H1 (cell line): ENCODE results near the gene ZNF576. TPM values are rescaled to one million over a fixed set of nuclear protein-coding genes. Genes with fewer than 3 reads are reported as not detected.

Experiments
- CTCF ChIA-PET: fragments of 300-600 bp; sonication (Branson Sonifier 250); formaldehyde crosslinking; loops from one replicate; lab custom pipeline; 2021; ENCODE audit not compliant: partially characterized antibody; lab: Charles Lee
- POLR2A ChIA-PET: fragments of 300-600 bp; sonication (Branson Sonifier 250); formaldehyde crosslinking; loops from one replicate; lab custom pipeline; 2021; ENCODE audit warnings: inconsistent platforms; ENCODE audit not compliant: partially characterized antibody; lab: Charles Lee
- DNase-seq, 2 experiments: peaks; one replicate each; pipeline versions ENCODE4 v3.0.0 to v3.0.0-alpha.2; 2010 to 2022; ENCODE audit warnings: low spot score in 2 of 2, low read depth in 1 of 2, mixed read lengths in 1 of 2
- FAIRE-seq: peaks from 2 replicates; lab custom pipeline; 2011; peaks lifted over from hg19 to GRCh38; lab: Jason Lieb, UNC
- H2AFZ ChIP-seq: 2 replicates; pipeline ENCODE4 v1.8.1; 2012; ENCODE audit warnings: low read length, inconsistent platforms
- H2AK5ac ChIP-seq: 2 replicates; pipeline ENCODE4 v1.6.1; 2013; ENCODE audit warnings: low read depth, low read length
- H2BK120ac ChIP-seq: replicated peaks from 2 replicates; pipeline ENCODE3; 2013; ENCODE audit warnings: low read depth, low read length, inconsistent platforms
- H2BK12ac ChIP-seq: 2 replicates; pipeline ENCODE4 v1.6.1; 2013; ENCODE audit warnings: low read depth, low read length
- H2BK15ac ChIP-seq: 2 replicates; pipeline ENCODE4 v1.6.1; 2013; ENCODE audit warnings: low read length
- H2BK20ac ChIP-seq: 2 replicates; pipeline ENCODE4 v1.6.1; 2013; ENCODE audit warnings: low read length
- H2BK5ac ChIP-seq: 2 replicates; pipeline ENCODE4 v1.6.1; 2013; ENCODE audit warnings: low read depth, low read length
- H3K14ac ChIP-seq: 2 replicates; pipeline ENCODE4 v1.6.1; 2013; ENCODE audit warnings: inconsistent platforms; ENCODE audit not compliant: insufficient read length
- H3K18ac ChIP-seq: 2 replicates; pipeline ENCODE4 v1.6.1; 2013; ENCODE audit warnings: low read length; ENCODE audit errors: extremely low read depth
- H3K23ac ChIP-seq: 2 replicates; pipeline ENCODE4 v1.6.1; 2013; ENCODE audit warnings: inconsistent platforms; ENCODE audit not compliant: insufficient read length
- H3K23me2 ChIP-seq: 2 replicates; pipeline ENCODE4 v1.6.1; 2013; ENCODE audit warnings: low read depth, low read length
- H3K27ac ChIP-seq: 2 replicates; pipeline ENCODE4 v1.6.1; 2011; ENCODE audit warnings: low read depth, low read length, inconsistent platforms
- H3K27me3 ChIP-seq, 4 experiments: replicated peaks in 1 of 4; 1 replicate in 1 of 4; 2 replicates in 3 of 4; pipeline versions ENCODE4 v1.6.1 to v1.8.1; 2011 to 2013; ENCODE audit warnings: low read length in 3 of 4, mild to moderate bottlenecking in 3 of 4, inconsistent platforms in 2 of 4, mixed read lengths in 2 of 4, moderate library complexity in 1 of 4; ENCODE audit not compliant: control insufficient read depth in 3 of 4, insufficient read depth in 3 of 4; ENCODE audit errors: extremely low read depth in 1 of 4
- H3K36me3 ChIP-seq, 4 experiments: 2 replicates each; pipeline versions ENCODE4 v1.6.1 to v1.8.1; 2011 to 2013; ENCODE audit warnings: mild to moderate bottlenecking in 4 of 4, low read length in 3 of 4, moderate library complexity in 2 of 4, control low read depth in 1 of 4, inconsistent platforms in 1 of 4; ENCODE audit not compliant: insufficient read depth in 4 of 4, control insufficient read depth in 2 of 4
- H3K4ac ChIP-seq: replicated peaks from 2 replicates; pipeline ENCODE3; 2013; ENCODE audit warnings: low read length, low read depth, mixed read lengths, inconsistent platforms; ENCODE audit not compliant: insufficient read length
- H3K4me1 ChIP-seq, 4 experiments: replicated peaks in 1 of 4; 1 replicate in 1 of 4; 2 replicates in 3 of 4; pipeline versions ENCODE4 v1.6.1 to v1.8.1; 2011 to 2013; ENCODE audit warnings: low read length in 3 of 4, inconsistent platforms in 2 of 4, mixed read lengths in 1 of 4; ENCODE audit not compliant: insufficient read depth in 4 of 4, control insufficient read depth in 3 of 4
- H3K4me2 ChIP-seq, 2 experiments: 2 replicates each; pipeline versions ENCODE4 v1.6.1 to v1.8.1; 2011 to 2013; ENCODE audit warnings: low read depth in 2 of 2, low read length in 2 of 2, control low read depth in 1 of 2, inconsistent platforms in 1 of 2, mild to moderate bottlenecking in 1 of 2; ENCODE audit not compliant: insufficient read depth in 1 of 2
- H3K4me3 ChIP-seq, 4 experiments: fragments of 200-600, 300-600 bp in 1 of 4; sonication (generic), shearing (Covaris generic), sonication (Bioruptor Twin) in 1 of 4; 2 replicates each; pipeline versions ENCODE4 v1.5.1 to v1.8.1; 2011 to 2016; ENCODE audit warnings: low read length in 4 of 4, low read depth in 3 of 4, control low read depth in 2 of 4, inconsistent platforms in 2 of 4, mild to moderate bottlenecking in 2 of 4, mixed read lengths in 1 of 4, moderate library complexity in 1 of 4; ENCODE audit not compliant: insufficient read depth in 2 of 4; ENCODE audit errors: extremely low read depth in 1 of 4
- H3K56ac ChIP-seq: replicated peaks from 2 replicates; pipeline ENCODE3; 2013; ENCODE audit warnings: low read depth, mild to moderate bottlenecking, mixed read lengths, low read length, inconsistent platforms; ENCODE audit not compliant: insufficient read length
- H3K79me1 ChIP-seq: 2 replicates; pipeline ENCODE4 v1.6.1; 2013; ENCODE audit warnings: low read depth, low read length, control low read depth
- H3K79me2 ChIP-seq, 2 experiments: 2 replicates each; pipeline versions ENCODE4 v1.6.1 to v1.8.1; 2012 to 2013; ENCODE audit warnings: low read length in 2 of 2, mild to moderate bottlenecking in 2 of 2, inconsistent platforms in 1 of 2; ENCODE audit not compliant: insufficient read depth in 2 of 2, control insufficient read depth in 1 of 2
- H3K9ac ChIP-seq, 4 experiments: replicated peaks in 1 of 4; 1 replicate in 1 of 4; 2 replicates in 3 of 4; pipeline versions ENCODE4 v1.6.1 to v1.8.1; 2011 to 2013; ENCODE audit warnings: low read depth in 3 of 4, low read length in 3 of 4, control low read depth in 2 of 4, mild to moderate bottlenecking in 2 of 4, moderate library complexity in 2 of 4, inconsistent platforms in 1 of 4; ENCODE audit errors: extremely low read depth in 1 of 4
- H3K9me3 ChIP-seq, 2 experiments: 2 replicates each; pipeline versions ENCODE4 v1.6.1 to v1.8.1; 2012 to 2013; ENCODE audit warnings: mild to moderate bottlenecking in 2 of 2, moderate library complexity in 2 of 2, control low read depth in 1 of 2, inconsistent platforms in 1 of 2, low read depth in 1 of 2, low read length in 1 of 2, mixed read lengths in 1 of 2; ENCODE audit not compliant: insufficient read depth in 2 of 2
- H4K20me1 ChIP-seq, 2 experiments: replicated peaks in 1 of 2; 2 replicates each; pipeline versions ENCODE3 to v1.8.1; 2011 to 2013; ENCODE audit warnings: inconsistent platforms in 2 of 2, low read length in 2 of 2, mild to moderate bottlenecking in 1 of 2; ENCODE audit not compliant: insufficient read depth in 2 of 2, control insufficient read depth in 1 of 2
- H4K5ac ChIP-seq: 2 replicates; pipeline ENCODE4 v1.6.1; 2013; ENCODE audit warnings: low read length, low read depth, mixed read lengths, inconsistent platforms; ENCODE audit not compliant: insufficient read length
- H4K8ac ChIP-seq: 2 replicates; pipeline ENCODE4 v1.8.0; 2013; ENCODE audit warnings: mild to moderate bottlenecking, moderate library complexity, low read length, inconsistent platforms; ENCODE audit not compliant: insufficient read depth; ENCODE audit errors: extremely low read depth
- H4K91ac ChIP-seq: replicated peaks from 2 replicates; pipeline ENCODE3; 2013; ENCODE audit warnings: low read length, mixed read lengths, inconsistent platforms; ENCODE audit not compliant: insufficient read length
- CTCF ChIP-seq, 3 experiments: IDR thresholded peaks; 1 replicate in 2 of 3; 2 replicates in 1 of 3; pipeline versions ENCODE4 v1.5.1 to v1.6.1; 2011; ENCODE audit warnings: low read length in 3 of 3, mild to moderate bottlenecking in 3 of 3, inconsistent platforms in 2 of 3, low read depth in 1 of 3, moderate library complexity in 1 of 3; ENCODE audit not compliant: insufficient read depth in 1 of 3; ENCODE audit errors: control extremely low read depth in 1 of 3
- EGR1 ChIP-seq: IDR thresholded peaks from 2 replicates; pipeline ENCODE4 v1.6.1; 2011; ENCODE audit warnings: low read depth, low read length, borderline replicate concordance
- GTF2F1 ChIP-seq: IDR thresholded peaks from 2 replicates; pipeline ENCODE4 v1.6.1; 2012; ENCODE audit warnings: low read depth, low read length, improper control_type of control experiment, borderline replicate concordance
- HDAC2 ChIP-seq, 2 experiments: fragments of 300-600 bp in 1 of 2; sonication (generic) in 1 of 2; IDR thresholded peaks; 2 replicates each; pipeline ENCODE4 v1.6.1; 2011 to 2012; ENCODE audit warnings: low read depth in 2 of 2, low read length in 2 of 2, mild to moderate bottlenecking in 2 of 2, moderate library complexity in 2 of 2, borderline replicate concordance in 1 of 2, inconsistent platforms in 1 of 2
- KDM5A ChIP-seq: fragments of 200-600 bp; IDR thresholded peaks from 2 replicates; pipeline ENCODE4 v1.7.1; 2012; ENCODE audit warnings: mild to moderate bottlenecking, low read length, inconsistent platforms, mixed read lengths
- NRF1 ChIP-seq: IDR thresholded peaks from 2 replicates; pipeline ENCODE4 v1.6.1; 2011; ENCODE audit warnings: mild to moderate bottlenecking, low read depth, low read length, improper control_type of control experiment
- POLR2A ChIP-seq, 2 experiments: IDR thresholded peaks; 1 replicate in 1 of 2; 2 replicates in 1 of 2; pipeline ENCODE4 v1.6.1; 2011; ENCODE audit warnings: low read depth in 2 of 2, low read length in 2 of 2, mild to moderate bottlenecking in 2 of 2; ENCODE audit errors: control extremely low read depth in 1 of 2
- POU5F1 ChIP-seq: IDR thresholded peaks from 2 replicates; pipeline ENCODE4 v1.6.1; 2011; ENCODE audit warnings: low read depth, mild to moderate bottlenecking, low read length, moderate library complexity
- RBBP5 ChIP-seq: IDR thresholded peaks from 2 replicates; pipeline ENCODE4 v1.7.1; 2012; ENCODE audit warnings: low read depth, mild to moderate bottlenecking, inconsistent platforms, low read length, moderate library complexity, borderline replicate concordance
- SIN3A ChIP-seq, 2 experiments: IDR thresholded peaks in 1 of 2; conservative IDR thresholded peaks in 1 of 2; 2 replicates each; pipeline ENCODE4 v1.6.1; 2011 to 2012; ENCODE audit warnings: low read length in 2 of 2, improper control_type of control experiment in 1 of 2, low read depth in 1 of 2, mild to moderate bottlenecking in 1 of 2
- WGBS, 2 experiments: shearing (Covaris generic) in 1 of 2; methylation state at CpG; one replicate each; pipeline versions ENCODE4 v1.1.6 to v1.1.7; 2013 to 2015; ENCODE audit warnings: low lambda C conversion rate in 2 of 2, mixed read lengths in 2 of 2, inconsistent platforms in 1 of 2, low coverage in 1 of 2, missing lambda C conversion rate in 1 of 2; ENCODE audit not compliant: insufficient replicate concordance in 2 of 2, insufficient coverage in 1 of 2, insufficient read length in 1 of 2; ENCODE audit errors: extremely low coverage in 1 of 2, missing lambda C conversion rate in 1 of 2; 5-methylcytosine and 5-hydroxymethylcytosine counted together
- polyA plus RNA-seq, 7 experiments: library from polyadenylated mRNA; depleted of rRNA in 3 of 7; stranded (reverse) in 5 of 7; unstranded in 2 of 7; fragments of >200 nt in 5 of 7; fragments of 200-250 nt in 2 of 7; gene quantifications; 1 replicate in 5 of 7; 2 replicates in 1 of 7; 4 replicates in 1 of 7; pipeline versions ENCODE4 v1.2.1 to v1.2.3, GENCODE V29; 2011 to 2013; ENCODE audit warnings: missing spikeins in 2 of 7, mixed read lengths in 2 of 7
- total RNA-seq: library from RNA; stranded (reverse); fragmentation: NEBNext Ultra II Directional; extraction: Animal tissue kit (Norgen Biotek cat#: 25700); gene quantifications from 2 replicates; pipeline ENCODE4 v1.2.1, GENCODE V29; 2021

The ZNF576 gene
- total and polyA plus RNA-seq, 2 of the 8 experiments (the other 6 are each of a cell fraction or from before 2014, with no cell fraction given): 13.6 to 32.4 TPM

DNA sequence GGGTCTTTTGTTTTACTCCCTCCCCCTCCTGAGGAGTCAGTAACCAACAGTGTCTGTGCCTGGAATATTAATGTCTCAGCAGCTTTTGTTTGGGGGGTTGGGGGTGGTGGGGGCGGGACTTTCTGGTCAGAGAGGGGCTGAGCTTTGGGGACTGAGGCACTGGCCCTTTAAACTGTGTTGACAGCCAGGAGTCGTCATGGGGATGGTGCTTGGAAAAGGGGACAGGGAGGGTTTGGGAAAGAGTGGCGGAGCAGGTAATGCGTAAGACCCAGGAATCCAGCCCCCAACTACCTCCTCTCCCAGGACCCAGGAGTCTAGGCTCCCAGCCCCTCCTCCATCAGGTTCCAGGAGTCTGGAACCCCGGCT is 38.1 kb downstream of the ZNF576 start:
- Histone ChIP-seq H3K18ac (no peak overlapping the region), H3K79me1 (peaks cover 2% of the 10 kb centered on the region; the same call in 1 of the 2 replicates), H3K27me3 (peaks cover 5 to 26% (median 16%) of the 10 kb centered on the region in 4 experiments), H4K20me1 (peaks cover 3 to 4% of the 10 kb centered on the region in 2 experiments), H3K4me2 (peak overlapping the region; percentile 81 to 91), H3K79me2 (no peaks in the 10 kb centered on the region), H2AFZ (no peak overlapping the region), H3K27ac (no peak overlapping the region), H3K9me3 (no peaks in the 10 kb centered on the region), H2BK20ac (no peak overlapping the region), H4K5ac (no peak overlapping the region), H3K56ac (no peak overlapping the region), H4K91ac (no peak overlapping the region), H3K9ac (peak overlapping the region in 2 of 4 experiments; percentile 54 to 71; a peak in 3 of 7 replicates), H2BK15ac (no peak overlapping the region), H3K4me3 (peak overlapping the region; percentile 43 to 66 (median 59)), H3K14ac (no peak overlapping the region), H3K23me2 (peaks cover 15% of the 10 kb centered on the region), H2BK12ac (no peak overlapping the region), H2BK120ac (no peak overlapping the region), H2AK5ac (no peak overlapping the region), H3K4me1 (peaks cover 9 to 25% (median 17%) of the 10 kb centered on the region in 4 experiments), H3K36me3 (no peaks in the 10 kb centered on the region), H4K8ac (no peak overlapping the region), H3K23ac (no peak overlapping the region), H3K4ac (no peak overlapping the region), H2BK5ac (no peak overlapping the region; the same call in 1 of the 2 replicates)
- peak in 1 of 2 experiments; percentile 53 for DNase-seq
- WGBS, 2 experiments: 10% methylated on average over 5 of the region's 5 CpGs; no CpG with 5 or more reads in 1 of the 2 experiments
- POLR2A ChIA-PET: interaction anchor here (0.7 to 1.6 kb wide), 7 partner anchors 8 to 99 kb away, joined by 3 to 9 read pairs (median 3); no protein-coding TSS in a partner anchor
- CTCF ChIA-PET: interaction anchor here (1.2 to 3.5 kb wide), 4 partner anchors 9 to 80 kb away, joined by 3 to 22 read pairs (median 4); no protein-coding TSS in a partner anchor
- no peak for FAIRE-seq
- TF ChIP-seq KDM5A (no peak), RBBP5 (no peak), POLR2A (IDR thresholded peaks at IDR 0.05; ENCODE audit: control extremely low read depth in 1 of 2, low read depth in 2 of 2, low read length in 2 of 2) (no peak), GTF2F1 (no peak), SIN3A (conservative IDR thresholded peaks at IDR 0.05 in 1 of 2, IDR thresholded peaks at IDR 0.05 in 1 of 2; ENCODE audit: low read depth in 1 of 2, low read length in 2 of 2) (peak; percentile 46 to 71; a peak in 2 of 4 replicates), HDAC2 (IDR thresholded peaks at IDR 0.05; ENCODE audit: borderline replicate concordance in 1 of 2, low read depth in 2 of 2, low read length in 2 of 2) (no peak), EGR1 (no peak), NRF1 (no peak), POU5F1 (no peak), CTCF (IDR thresholded peaks at IDR 0.05; ENCODE audit: control extremely low read depth in 1 of 3, insufficient read depth in 1 of 3, low read depth in 1 of 3, low read length in 3 of 3) (no peak)
